ENCODE results near the gene ZBED1. TPM values are rescaled to one million over a fixed set of nuclear protein-coding genes. Genes with fewer than 3 reads are reported as not detected.
"Not testable (repeated sequence)": the region's sequence is repeated elsewhere in the genome, so short reads cannot be mapped to it uniquely, and the experiment has no call there.

The ZBED1 gene
- polyA plus RNA-seq, 1 donor from 2014 or later, result 43.2 TPM

GRCh38 chrX:2462074-2462473 lies 38.7 kb downstream of the ZBED1 start:
- H3K9me2 ChIP-seq (ENCODE audit: insufficient read depth, low read length), result no peaks in the 10 kb centered on the region
- H3K79me2 ChIP-seq (replicated peaks; ENCODE audit: insufficient read depth, low read length), result no peaks in the 10 kb centered on the region

GRCh38 chrX:2461711-2462016 lies 39.1 kb downstream of the ZBED1 start:
- no peaks in the 10 kb centered on the region for H3K27me3 ChIP-seq (ENCODE audit: insufficient read depth, low read depth, low read length)
- no peak for TF ChIP-seq EZH2 (IDR thresholded peaks at IDR 0.05; ENCODE audit: borderline replicate concordance, insufficient read depth, low read length, poor library complexity, severe bottlenecking)
- no peak for TF ChIP-seq CTCF (IDR thresholded peaks at IDR 0.05; ENCODE audit: poor library complexity, severe bottlenecking)
- TF ChIP-seq, protein P1, sequence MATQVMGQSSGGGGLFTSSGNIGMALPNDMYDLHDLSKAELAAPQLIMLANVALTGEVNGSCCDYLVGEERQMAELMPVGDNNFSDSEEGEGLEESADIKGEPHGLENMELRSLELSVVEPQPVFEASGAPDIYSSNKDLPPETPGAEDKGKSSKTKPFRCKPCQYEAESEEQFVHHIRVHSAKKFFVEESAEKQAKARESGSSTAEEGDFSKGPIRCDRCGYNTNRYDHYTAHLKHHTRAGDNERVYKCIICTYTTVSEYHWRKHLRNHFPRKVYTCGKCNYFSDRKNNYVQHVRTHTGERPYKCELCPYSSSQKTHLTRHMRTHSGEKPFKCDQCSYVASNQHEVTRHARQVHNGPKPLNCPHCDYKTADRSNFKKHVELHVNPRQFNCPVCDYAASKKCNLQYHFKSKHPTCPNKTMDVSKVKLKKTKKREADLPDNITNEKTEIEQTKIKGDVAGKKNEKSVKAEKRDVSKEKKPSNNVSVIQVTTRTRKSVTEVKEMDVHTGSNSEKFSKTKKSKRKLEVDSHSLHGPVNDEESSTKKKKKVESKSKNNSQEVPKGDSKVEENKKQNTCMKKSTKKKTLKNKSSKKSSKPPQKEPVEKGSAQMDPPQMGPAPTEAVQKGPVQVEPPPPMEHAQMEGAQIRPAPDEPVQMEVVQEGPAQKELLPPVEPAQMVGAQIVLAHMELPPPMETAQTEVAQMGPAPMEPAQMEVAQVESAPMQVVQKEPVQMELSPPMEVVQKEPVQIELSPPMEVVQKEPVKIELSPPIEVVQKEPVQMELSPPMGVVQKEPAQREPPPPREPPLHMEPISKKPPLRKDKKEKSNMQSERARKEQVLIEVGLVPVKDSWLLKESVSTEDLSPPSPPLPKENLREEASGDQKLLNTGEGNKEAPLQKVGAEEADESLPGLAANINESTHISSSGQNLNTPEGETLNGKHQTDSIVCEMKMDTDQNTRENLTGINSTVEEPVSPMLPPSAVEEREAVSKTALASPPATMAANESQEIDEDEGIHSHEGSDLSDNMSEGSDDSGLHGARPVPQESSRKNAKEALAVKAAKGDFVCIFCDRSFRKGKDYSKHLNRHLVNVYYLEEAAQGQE (IDR thresholded peaks at IDR 0.05; ENCODE audit: borderline replicate concordance), result no peak
- no peak overlapping the region for H2AFZ ChIP-seq (ENCODE audit: low read depth, low read length)
- no peak overlapping the region for H3K27ac ChIP-seq (ENCODE audit: low read length)
- H3K36me3 ChIP-seq (ENCODE audit: insufficient read depth, low read length), result peaks cover 7% of the 10 kb centered on the region
- H3K4me3 ChIP-seq (ENCODE audit: low read length), result no peak overlapping the region
- no peaks in the 10 kb centered on the region for H4K20me1 ChIP-seq (ENCODE audit: insufficient read depth)
- H3K79me2 ChIP-seq (replicated peaks; ENCODE audit: insufficient read depth, low read length), result no peaks in the 10 kb centered on the region
- H3K9ac ChIP-seq (ENCODE audit: low read length), result no peak overlapping the region
- no peak overlapping the region for H3K4me2 ChIP-seq (ENCODE audit: low read length)
- H3K9me3 ChIP-seq (ENCODE audit: low read length), result peaks cover 11% of the 10 kb centered on the region
- H3F3A ChIP-seq (ENCODE audit: insufficient read depth, low read length, poor library complexity, severe bottlenecking), result no peaks in the 10 kb centered on the region
- no peaks in the 10 kb centered on the region for H3K9me2 ChIP-seq (ENCODE audit: insufficient read depth, low read length)

More at GRCh38 chrX:2462074-2462473, 38.7 kb downstream of the ZBED1 start:
- Histone ChIP-seq H3F3A (ENCODE audit: insufficient read depth, low read length, poor library complexity, severe bottlenecking) (no peaks in the 10 kb centered on the region), H3K9me3 (ENCODE audit: low read length) (peaks cover 11% of the 10 kb centered on the region), H3K4me3 (ENCODE audit: low read length) (no peak overlapping the region), H3K9ac (ENCODE audit: low read length) (no peak overlapping the region), H3K4me2 (ENCODE audit: low read length) (no peak overlapping the region), H2AFZ (ENCODE audit: low read depth, low read length) (no peak overlapping the region), H3K36me3 (ENCODE audit: insufficient read depth, low read length) (peaks cover 7% of the 10 kb centered on the region), H3K27me3 (ENCODE audit: insufficient read depth, low read depth, low read length) (no peaks in the 10 kb centered on the region), H3K27ac (ENCODE audit: low read length) (no peak overlapping the region), H4K20me1 (ENCODE audit: insufficient read depth) (no peaks in the 10 kb centered on the region)
- TF ChIP-seq, protein P1 (IDR thresholded peaks at IDR 0.05; ENCODE audit: borderline replicate concordance), result no peak
- no peak for TF ChIP-seq TAF1 (IDR thresholded peaks at IDR 0.05; ENCODE audit: low read depth)
- no peak for TF ChIP-seq POLR2AphosphoS5 (IDR thresholded peaks at IDR 0.05)
- TF ChIP-seq EP300 (conservative IDR thresholded peaks at IDR 0.05; ENCODE audit: poor library complexity, severe bottlenecking), result no peak
- no peak for TF ChIP-seq EZH2 (IDR thresholded peaks at IDR 0.05; ENCODE audit: borderline replicate concordance, insufficient read depth, low read length, poor library complexity, severe bottlenecking)
- TF ChIP-seq SMC3 (conservative IDR thresholded peaks at IDR 0.05; ENCODE audit: poor library complexity), result no peak
- TF ChIP-seq MXI1 (conservative IDR thresholded peaks at IDR 0.05; ENCODE audit: poor library complexity, severe bottlenecking), result no peak
- TF ChIP-seq RAD21 (conservative IDR thresholded peaks at IDR 0.05), result no peak
- no peak for TF ChIP-seq CTCF (IDR thresholded peaks at IDR 0.05; ENCODE audit: poor library complexity, severe bottlenecking)

GRCh38 chrX:2460821-2461710 lies 39.7 kb downstream of the ZBED1 start:
- not testable (repeated sequence) for H3K27me3 ChIP-seq (ENCODE audit: insufficient read depth, low read depth, low read length); H3K36me3 ChIP-seq (ENCODE audit: insufficient read depth, low read length); H3K27ac ChIP-seq (ENCODE audit: low read length); H3K79me2 ChIP-seq (replicated peaks; ENCODE audit: insufficient read depth, low read length); H3K4me2 ChIP-seq (ENCODE audit: low read length); H3K4me3 ChIP-seq (ENCODE audit: low read length); H3F3A ChIP-seq (ENCODE audit: insufficient read depth, low read length, poor library complexity, severe bottlenecking); H3K9ac ChIP-seq (ENCODE audit: low read length); H2AFZ ChIP-seq (ENCODE audit: low read depth, low read length); H4K20me1 ChIP-seq (ENCODE audit: insufficient read depth); H3K9me2 ChIP-seq (ENCODE audit: insufficient read depth, low read length)
- H3K9me3 ChIP-seq (ENCODE audit: low read length), result peaks cover 11% of the 10 kb centered on the region

Measured in neural cell (in vitro differentiated cells).